Fibroblast of lung (primary cell): ENCODE results near the gene RNF5. TPM values are rescaled to one million over a fixed set of nuclear protein-coding genes. Genes with fewer than 3 reads are reported as not detected.

Experiments
- DNase-seq, 2 donors: peaks; one replicate each; pipeline versions ENCODE4 v3.0.0 to v3.0.0-alpha.2; 2010; ENCODE audit warnings: low read depth in 2 of 2
- H2AFZ ChIP-seq: 2 replicates; pipeline ENCODE4 v1.5.1; 2012; ENCODE audit warnings: low read length, control low read depth, inconsistent platforms
- H3K27ac ChIP-seq: 2 replicates; pipeline ENCODE4 v1.5.1; 2011; ENCODE audit warnings: low read length, control low read depth; ENCODE audit not compliant: insufficient read depth
- H3K27me3 ChIP-seq: 2 replicates; pipeline ENCODE4 v1.5.1; 2011; ENCODE audit warnings: mild to moderate bottlenecking, low read length; ENCODE audit not compliant: control insufficient read depth, insufficient read depth
- H3K36me3 ChIP-seq: 2 replicates; pipeline ENCODE4 v1.5.1; 2011; ENCODE audit warnings: low read length; ENCODE audit not compliant: control insufficient read depth, insufficient read depth
- H3K4me1 ChIP-seq: 2 replicates; pipeline ENCODE4 v1.5.1; 2011; ENCODE audit warnings: low read length; ENCODE audit not compliant: control insufficient read depth, insufficient read depth; ENCODE audit errors: extremely low read depth
- H3K4me2 ChIP-seq: 2 replicates; pipeline ENCODE4 v1.5.1; 2011; ENCODE audit warnings: low read length, control low read depth; ENCODE audit not compliant: insufficient read depth; ENCODE audit errors: extremely low read depth
- H3K4me3 ChIP-seq, 4 experiments: fragments of 200-600 bp in 1 of 4; sonication (generic) in 1 of 4; replicated peaks in 1 of 4; 2 replicates each; pipeline ENCODE4 v1.5.1; 2011 to 2016; ENCODE audit warnings: low read length in 4 of 4, low read depth in 3 of 4, mild to moderate bottlenecking in 3 of 4, control low read depth in 2 of 4, inconsistent platforms in 1 of 4, mixed read lengths in 1 of 4; ENCODE audit not compliant: insufficient read depth in 1 of 4; ENCODE audit errors: control extremely low read depth in 1 of 4
- H3K79me2 ChIP-seq: 2 replicates; pipeline ENCODE4 v1.5.1; 2012; ENCODE audit warnings: mild to moderate bottlenecking, low read length, inconsistent platforms; ENCODE audit not compliant: control insufficient read depth, insufficient read depth
- H3K9ac ChIP-seq: 2 replicates; pipeline ENCODE4 v1.5.1; 2011; ENCODE audit warnings: mild to moderate bottlenecking, low read length, control low read depth; ENCODE audit not compliant: insufficient read depth
- H3K9me3 ChIP-seq: 2 replicates; pipeline ENCODE4 v1.5.1; 2012; ENCODE audit warnings: low read depth, low read length; ENCODE audit not compliant: control insufficient read depth, insufficient read depth
- H4K20me1 ChIP-seq: 2 replicates; pipeline ENCODE4 v1.5.1; 2011; ENCODE audit warnings: low read length; ENCODE audit not compliant: control insufficient read depth, insufficient read depth; ENCODE audit errors: extremely low read depth
- CTCF ChIP-seq, 2 donors: IDR thresholded peaks in 1 of 2; conservative IDR thresholded peaks in 1 of 2; 1 replicate in 1 of 2; 2 replicates in 1 of 2; pipeline ENCODE4 v1.5.1; 2011 to 2012; ENCODE audit warnings: low read length in 2 of 2, control low read depth in 1 of 2, inconsistent platforms in 1 of 2, low read depth in 1 of 2, mild to moderate bottlenecking in 1 of 2
- EZH2 ChIP-seq: IDR thresholded peaks from 2 replicates; pipeline ENCODE4 v1.5.1; 2012; ENCODE audit warnings: low read length, control low read depth, mild to moderate bottlenecking; ENCODE audit errors: missing control alignments
- polyA plus RNA-seq, 2 donors: library from polyadenylated mRNA; depleted of rRNA in 1 of 2; stranded (reverse) in 1 of 2; unstranded in 1 of 2; fragments of >200 nt; gene quantifications; 2 replicates each; pipeline ENCODE4 v1.2.1, GENCODE V29; 2011 to 2012; ENCODE audit warnings: missing spikeins in 1 of 2
- total RNA-seq: library from RNA; depleted of rRNA; stranded (reverse); fragments of >200 nt; gene quantifications from 2 replicates; pipeline ENCODE4 v1.2.1, GENCODE V29; 2014

Gene RNF5
- total and polyA plus RNA-seq, 2 donors (not counting 1 experiment from before 2014, with no cell fraction given) = 23.9 to 63.4 TPM

GRCh38 chr6:32153564-32154513 lies 24.4 kb upstream of the RNF5 start, which contains the start of gene PPT2:
Gene PPT2 (plus strand): TSS chr6:32154141. CDS start chr6:32154595, 454 bp downstream.
- peaks cover 18% of the 10 kb centered on the region for H3K4me1 ChIP-seq
- H4K20me1 ChIP-seq = no peaks in the 10 kb centered on the region
- DNase-seq = peak; percentile 92 to 95
- no peaks in the 10 kb centered on the region for H3K9me3 ChIP-seq
- H3K27ac ChIP-seq = peak within 1 kb of the TSS; percentile 95
- peaks cover 15% of the 10 kb centered on the region for H3K79me2 ChIP-seq
- H3K9ac ChIP-seq = peak within 1 kb of the TSS; percentile 86
- H3K27me3 ChIP-seq = no peaks in the 10 kb centered on the region
- H3K4me2 ChIP-seq = peak within 1 kb of the TSS; percentile 99
- no peak for TF ChIP-seq EZH2
- peak in 1 of 2 donors; percentile 39 for TF ChIP-seq CTCF (conservative IDR thresholded peaks at IDR 0.05 in 1 of 2, IDR thresholded peaks at IDR 0.05 in 1 of 2; ENCODE audit: low read depth in 1 of 2, low read length in 2 of 2)
- H3K4me3 ChIP-seq = peak within 1 kb of the TSS; percentile 91 to 96 (median 94)
- peak within 1 kb of the TSS; percentile 94 for H2AFZ ChIP-seq
- H3K36me3 ChIP-seq = peaks cover 5% of the 10 kb centered on the region

- Histone ChIP-seq H4K20me1 (no peaks in the 10 kb centered on the region), H2AFZ (peak overlapping the region; percentile 94), H3K4me3 (peak overlapping the region; percentile 91 to 96 (median 94)), H3K36me3 (peaks cover 5% of the 10 kb centered on the region), H3K4me2 (peak overlapping the region; percentile 99), H3K27ac (peak overlapping the region; percentile 95), H3K9ac (peak overlapping the region; percentile 86), H3K4me1 (peaks cover 18% of the 10 kb centered on the region), H3K27me3 (no peaks in the 10 kb centered on the region), H3K79me2 (peaks cover 15% of the 10 kb centered on the region), H3K9me3 (no peaks in the 10 kb centered on the region)
- TF ChIP-seq EZH2 (no peak), CTCF (conservative IDR thresholded peaks at IDR 0.05 in 1 of 2, IDR thresholded peaks at IDR 0.05 in 1 of 2; ENCODE audit: low read depth in 1 of 2, low read length in 2 of 2) (peak; percentile 42 to 48)
- DNase-seq = peak; percentile 60 to 74
Observed at GRCh38 chr6:32154514-32155161, 23.6 kb upstream of the RNF5 start.

- H3K27ac ChIP-seq = no peak overlapping the region
Observed at GRCh38 chr6:32156891-32157290, 21.3 kb upstream of the RNF5 start.

More at GRCh38 chr6:32156891-32157290, 21.3 kb upstream of the RNF5 start:
- Histone ChIP-seq H3K4me2 (no peak overlapping the region), H3K4me1 (peaks cover 18% of the 10 kb centered on the region), H3K36me3 (peaks cover 5% of the 10 kb centered on the region), H4K20me1 (no peaks in the 10 kb centered on the region), H3K9ac (no peak overlapping the region), H3K9me3 (no peaks in the 10 kb centered on the region), H3K79me2 (peaks cover 15% of the 10 kb centered on the region), H3K4me3 (no peak overlapping the region), H3K27me3 (no peaks in the 10 kb centered on the region), H2AFZ (no peak overlapping the region)
- TF ChIP-seq CTCF (conservative IDR thresholded peaks at IDR 0.05 in 1 of 2, IDR thresholded peaks at IDR 0.05 in 1 of 2; ENCODE audit: low read depth in 1 of 2, low read length in 2 of 2) (no peak), EZH2 (no peak)
- no peak for DNase-seq
